Hepatocyte (in vitro differentiated cells): ENCODE measurements around the gene ZBTB7A.

Experiments used
- CTCF ChIP-seq: fragments of 200-600 bp; sonication (generic); IDR thresholded peaks from 2 replicates; pipeline ENCODE4 v1.5.1; 2016; ENCODE audit warnings: antibody characterized with exemption, mild to moderate bottlenecking; ENCODE audit not compliant: poor library complexity
- EZH2 ChIP-seq: fragments of 200-600 bp; sonication (generic); IDR thresholded peaks from 2 replicates; pipeline ENCODE4 v1.6.1; 2016; ENCODE audit warnings: antibody characterized with exemption, mild to moderate bottlenecking, borderline replicate concordance

GRCh38 chr19:4042731-4043082, 24.0 kb downstream of the ZBTB7A start:
- TF ChIP-seq EZH2 (no peak), CTCF (no peak)
